Measurements from ENCODE around the gene ZDHHC24.

The ZDHHC24 gene

GRCh38 chr11:66567787-66568123, 21.9 kb upstream of the ZDHHC24 start:
- no peak for DNase-seq (ENCODE audit: extremely low read depth in 1 of 2, low read depth in 1 of 2)

GRCh38 chr11:66566221-66566620, 20.4 kb upstream of the ZDHHC24 start:
- DNase-seq (ENCODE audit: extremely low read depth in 1 of 2, low read depth in 1 of 2), result no peak

GRCh38 chr11:66564984-66565383, 19.1 kb upstream of the ZDHHC24 start:
- DNase-seq (ENCODE audit: extremely low read depth in 1 of 2, low read depth in 1 of 2), result no peak

- no peak for DNase-seq (ENCODE audit: extremely low read depth in 1 of 2, low read depth in 1 of 2)
Observed at GRCh38 chr11:66564538-66564937, 18.7 kb upstream of the ZDHHC24 start.

- no peak for DNase-seq (ENCODE audit: extremely low read depth in 1 of 2, low read depth in 1 of 2)
Observed at GRCh38 chr11:66563832-66564231, 18.0 kb upstream of the ZDHHC24 start.

GRCh38 chr11:66562907-66563583, 17.2 kb upstream of the ZDHHC24 start:
- DNase-seq (ENCODE audit: extremely low read depth in 1 of 2, low read depth in 1 of 2), result no peak

GRCh38 chr11:66562275-66562674, 16.4 kb upstream of the ZDHHC24 start:
- no peak for DNase-seq (ENCODE audit: extremely low read depth in 1 of 2, low read depth in 1 of 2)

GRCh38 chr11:66561975-66562248, 16.1 kb upstream of the ZDHHC24 start:
- no peak for DNase-seq (ENCODE audit: extremely low read depth in 1 of 2, low read depth in 1 of 2)

GRCh38 chr11:66561178-66561974, 15.5 kb upstream of the ZDHHC24 start:
- no peak for DNase-seq (ENCODE audit: extremely low read depth in 1 of 2, low read depth in 1 of 2)

- no peak for DNase-seq (ENCODE audit: extremely low read depth in 1 of 2, low read depth in 1 of 2)
Observed at GRCh38 chr11:66559866-66560676, 14.2 kb upstream of the ZDHHC24 start.

GRCh38 chr11:66559142-66559865, 13.5 kb upstream of the ZDHHC24 start:
- DNase-seq (ENCODE audit: extremely low read depth in 1 of 2, low read depth in 1 of 2), result no peak

- DNase-seq (ENCODE audit: extremely low read depth in 1 of 2, low read depth in 1 of 2), result no peak
Observed at GRCh38 chr11:66557733-66558326, 12.0 kb upstream of the ZDHHC24 start.

- DNase-seq (ENCODE audit: extremely low read depth in 1 of 2, low read depth in 1 of 2), result no peak
Observed at GRCh38 chr11:66556086-66556485, 10.2 kb upstream of the ZDHHC24 start.

GRCh38 chr11:66555416-66555815, 9.6 kb upstream of the ZDHHC24 start:
- DNase-seq (ENCODE audit: extremely low read depth in 1 of 2, low read depth in 1 of 2), result no peak

- DNase-seq (ENCODE audit: extremely low read depth in 1 of 2, low read depth in 1 of 2), result no peak
Observed at GRCh38 chr11:66554602-66555001, 8.8 kb upstream of the ZDHHC24 start.

GRCh38 chr11:66550887-66551286, 5.0 kb upstream of the ZDHHC24 start:
- no peak for DNase-seq (ENCODE audit: extremely low read depth in 1 of 2, low read depth in 1 of 2)

- no peak for DNase-seq (ENCODE audit: extremely low read depth in 1 of 2, low read depth in 1 of 2)
Observed at GRCh38 chr11:66549696-66550095, 3.8 kb upstream of the ZDHHC24 start.

- no peak for DNase-seq (ENCODE audit: extremely low read depth in 1 of 2, low read depth in 1 of 2)
Observed at GRCh38 chr11:66548774-66549630, 3.2 kb upstream of the ZDHHC24 start.

GRCh38 chr11:66548041-66548440, 2.2 kb upstream of the ZDHHC24 start:
- DNase-seq (ENCODE audit: extremely low read depth in 1 of 2, low read depth in 1 of 2), result no peak

- DNase-seq (ENCODE audit: extremely low read depth in 1 of 2, low read depth in 1 of 2), result no peak
Observed at GRCh38 chr11:66547662-66548009, 1.8 kb upstream of the ZDHHC24 start.
